Measurements from ENCODE around the gene FAM20C. TPM values are rescaled to one million over a fixed set of nuclear protein-coding genes. Genes with fewer than 3 reads are reported as not detected.

Gene FAM20C
- total RNA-seq, 3 donors from 2014 or later, result 20.7 to 47.7 (median 26.5) TPM

GRCh38 chr7:248732-249435, 56.5 kb downstream of the FAM20C start:
- DNase-seq (no peak), ATAC-seq (no peak)
- Histone ChIP-seq H3K9me3 (no peaks in the 10 kb centered on the region), H3K4me3 (no peak overlapping the region), H3K36me3 (ENCODE audit: low read depth) (no peaks in the 10 kb centered on the region), H3K4me1 (ENCODE audit: low read depth) (no peaks in the 10 kb centered on the region)
- no peak for TF ChIP-seq CTCF (IDR thresholded peaks at IDR 0.05)
- intact Hi-C loops (cut with DNase I, micrococcal nuclease), result no loop called here

- Histone ChIP-seq H3K4me3 (no peak overlapping the region), H3K9me3 (no peaks in the 10 kb centered on the region), H3K36me3 (ENCODE audit: low read depth) (no peaks in the 10 kb centered on the region), H3K4me1 (ENCODE audit: low read depth) (no peaks in the 10 kb centered on the region)
- intact Hi-C loops (cut with DNase I, micrococcal nuclease), result no loop called here
- TF ChIP-seq CTCF (IDR thresholded peaks at IDR 0.05), result no peak
- ATAC-seq (no peak), DNase-seq (no peak)
These were observed 57.6 kb downstream of the FAM20C start for GRCh38 chr7:249989-250388.

- no peaks in the 10 kb centered on the region for H3K9me3 ChIP-seq
- intact Hi-C loops (cut with DNase I, micrococcal nuclease), result no loop called here
- H3K4me3 ChIP-seq, result no peak overlapping the region
- H3K36me3 ChIP-seq (ENCODE audit: low read depth), result no peaks in the 10 kb centered on the region
- no peak for ATAC-seq
- no peaks in the 10 kb centered on the region for H3K4me1 ChIP-seq (ENCODE audit: low read depth)
- no peak for TF ChIP-seq CTCF (IDR thresholded peaks at IDR 0.05)
- peak in 1 of 3 donors; percentile 27 for DNase-seq
These were observed 58.2 kb downstream of the FAM20C start for GRCh38 chr7:250523-250922.

GRCh38 chr7:251005-251404, 58.6 kb downstream of the FAM20C start:
- Histone ChIP-seq H3K4me1 (ENCODE audit: low read depth) (no peaks in the 10 kb centered on the region), H3K9me3 (no peaks in the 10 kb centered on the region), H3K36me3 (ENCODE audit: low read depth) (no peaks in the 10 kb centered on the region), H3K4me3 (no peak overlapping the region)
- DNase-seq (peak in 1 of 3 donors; percentile 17), ATAC-seq (no peak)
- no peak for TF ChIP-seq CTCF (IDR thresholded peaks at IDR 0.05)
- intact Hi-C loops (cut with DNase I, micrococcal nuclease), result no loop called here

GRCh38 chr7:251446-252175, 59.2 kb downstream of the FAM20C start:
- intact Hi-C loops (cut with DNase I, micrococcal nuclease), result no loop called here
- Histone ChIP-seq H3K36me3 (ENCODE audit: low read depth) (no peaks in the 10 kb centered on the region), H3K4me3 (no peak overlapping the region), H3K4me1 (ENCODE audit: low read depth) (no peaks in the 10 kb centered on the region), H3K9me3 (no peaks in the 10 kb centered on the region)
- DNase-seq (peak in 1 of 3 donors; percentile 28), ATAC-seq (no peak)
- TF ChIP-seq CTCF (IDR thresholded peaks at IDR 0.05), result no peak
